NCI-H146 (cell line): ENCODE data around the gene APOC1.
"Not testable (repeated sequence)": the region's sequence is repeated elsewhere in the genome, so short reads cannot be mapped to it uniquely, and the experiment has no call there.

Source experiments
- DNase-seq: peaks from one replicate; lab custom pipeline; 2025; lab: John Stamatoyannopoulos, UW

APOC1 gene

DNA sequence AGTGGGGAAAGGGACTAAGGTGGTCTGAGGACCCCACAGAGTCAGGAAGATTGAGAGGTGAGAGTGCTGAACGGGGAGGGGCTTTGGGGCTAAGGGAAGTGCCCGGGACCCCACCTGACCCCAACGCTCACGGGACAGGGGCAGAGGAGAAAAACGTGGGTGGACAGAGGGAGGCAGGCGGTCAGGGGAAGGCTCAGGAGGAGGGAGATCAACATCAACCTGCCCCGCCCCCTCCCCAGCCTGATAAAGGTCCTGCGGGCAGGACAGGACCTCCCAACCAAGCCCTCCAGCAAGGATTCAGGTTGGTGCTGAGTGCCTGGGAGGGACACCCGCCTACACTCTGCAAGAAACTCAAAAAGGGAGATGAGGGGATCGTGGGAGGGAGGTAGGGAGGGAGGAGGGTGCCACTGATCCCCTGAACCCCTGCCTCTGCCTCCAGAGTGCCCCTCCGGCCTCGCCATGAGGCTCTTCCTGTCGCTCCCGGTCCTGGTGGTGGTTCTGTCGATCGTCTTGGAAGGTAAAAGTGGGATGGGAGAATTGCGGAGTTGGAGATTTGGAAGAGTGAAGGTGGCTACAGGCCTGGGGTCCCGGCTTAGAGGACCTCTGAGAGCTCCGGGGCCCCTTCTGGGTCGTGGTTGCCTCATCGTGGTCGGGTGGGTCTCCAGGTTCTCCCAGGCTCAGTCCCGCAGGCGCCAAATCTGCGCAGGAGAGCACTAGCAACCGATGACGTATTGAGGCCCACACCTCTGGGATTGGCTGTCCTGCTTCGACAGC, at the start of gene APOC1:
APOC1 (plus strand) TSS at position 176 of the 774 bp plus-strand sequence; CDS start at position 460, 284 bp downstream.
- DNase-seq: peak; percentile 88

DNA sequence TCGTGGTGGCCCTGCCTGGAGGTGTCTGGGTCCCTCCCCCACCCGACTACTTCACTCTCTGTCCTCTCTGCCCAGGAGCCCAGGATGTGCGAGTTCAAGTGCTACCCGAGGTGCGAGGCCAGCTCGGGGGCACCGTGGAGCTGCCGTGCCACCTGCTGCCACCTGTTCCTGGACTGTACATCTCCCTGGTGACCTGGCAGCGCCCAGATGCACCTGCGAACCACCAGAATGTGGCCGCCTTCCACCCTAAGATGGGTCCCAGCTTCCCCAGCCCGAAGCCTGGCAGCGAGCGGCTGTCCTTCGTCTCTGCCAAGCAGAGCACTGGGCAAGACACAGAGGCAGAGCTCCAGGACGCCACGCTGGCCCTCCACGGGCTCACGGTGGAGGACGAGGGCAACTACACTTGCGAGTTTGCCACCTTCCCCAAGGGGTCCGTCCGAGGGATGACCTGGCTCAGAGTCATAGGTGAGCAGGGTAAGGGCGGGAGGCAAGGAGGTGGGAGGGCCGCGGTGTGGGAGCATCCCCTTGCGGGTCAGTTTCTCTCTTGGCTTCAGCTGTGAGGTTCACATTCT, 49.1 kb upstream of the APOC1 start:
- no peak for DNase-seq

DNA sequence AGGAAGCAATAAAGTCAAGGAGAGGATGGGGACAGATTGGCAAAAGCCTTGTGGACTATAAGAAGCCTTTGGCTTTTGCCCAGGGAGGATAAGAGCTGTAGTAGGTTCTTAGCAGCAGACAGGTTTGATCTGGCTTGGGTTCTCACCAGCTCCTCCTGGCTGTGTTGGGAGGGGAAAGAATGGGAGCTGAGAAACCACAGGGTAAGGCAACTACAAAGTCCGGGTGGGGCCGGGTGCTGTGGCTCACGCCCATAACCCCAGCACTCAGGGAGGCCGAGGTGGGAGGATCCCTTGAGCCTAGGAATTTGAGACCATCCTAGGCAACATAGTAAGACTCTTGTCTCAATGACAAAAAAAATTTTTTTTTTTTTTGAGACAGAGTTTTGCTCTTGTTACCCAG, 47.7 kb upstream of the APOC1 start:
- no peak for DNase-seq

DNA sequence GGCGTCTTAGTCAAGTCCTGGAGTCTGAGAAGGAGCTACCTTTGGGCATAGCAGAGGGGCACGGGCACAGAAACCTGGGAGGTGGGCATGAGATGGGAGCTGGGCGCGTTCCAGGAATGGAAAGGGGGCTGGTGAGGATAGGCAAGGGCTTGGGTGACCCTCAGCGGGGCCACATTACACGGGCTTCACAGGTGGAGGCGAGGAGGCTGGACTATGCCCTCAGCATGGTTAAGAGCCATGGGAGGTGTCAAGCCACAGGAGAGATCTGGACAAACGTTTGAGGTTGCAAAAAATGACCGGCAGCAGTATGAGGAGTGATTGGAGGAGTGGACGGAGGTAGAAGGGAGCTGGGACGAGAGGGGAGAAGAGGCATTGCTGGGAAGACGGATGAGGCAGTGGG, 46.8 kb upstream of the APOC1 start:
- DNase-seq: no peak

DNA sequence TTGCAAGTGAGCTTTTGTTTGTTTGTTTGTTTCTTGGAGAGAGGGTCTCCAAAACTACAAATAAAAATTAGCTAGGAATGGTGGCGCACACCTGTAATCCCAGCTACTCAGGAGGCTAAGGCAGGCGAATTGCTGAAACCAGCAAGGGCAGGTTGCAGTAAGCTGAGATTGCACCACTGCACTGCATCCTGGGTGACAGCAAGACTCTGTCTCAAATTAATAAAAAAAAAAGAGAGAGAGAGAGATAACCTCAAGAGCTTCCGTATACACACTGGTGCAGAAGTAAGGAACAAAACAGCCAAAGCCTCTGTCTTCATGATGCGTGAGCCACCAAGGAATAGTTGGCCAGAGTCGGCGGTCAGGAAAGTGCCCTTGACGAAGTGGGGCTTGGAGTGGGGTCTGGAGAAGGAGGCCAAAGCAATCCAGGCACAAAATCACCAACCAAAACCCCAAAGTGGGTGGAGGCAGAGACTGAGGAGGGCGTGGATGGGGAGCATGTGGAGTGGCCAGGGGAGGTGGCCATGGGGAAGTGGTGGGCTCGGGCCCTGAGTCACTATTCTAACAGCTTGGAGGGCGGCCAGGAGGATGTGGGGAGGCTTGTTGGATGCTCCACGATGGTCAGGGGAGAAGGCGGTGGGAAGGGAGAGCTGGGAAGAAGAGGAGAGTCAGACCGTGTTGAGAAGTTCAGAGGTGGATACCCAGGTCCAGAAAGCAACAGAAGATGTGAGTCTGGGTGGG, 44.5 kb upstream of the APOC1 start:
- DNase-seq: no peak

DNA sequence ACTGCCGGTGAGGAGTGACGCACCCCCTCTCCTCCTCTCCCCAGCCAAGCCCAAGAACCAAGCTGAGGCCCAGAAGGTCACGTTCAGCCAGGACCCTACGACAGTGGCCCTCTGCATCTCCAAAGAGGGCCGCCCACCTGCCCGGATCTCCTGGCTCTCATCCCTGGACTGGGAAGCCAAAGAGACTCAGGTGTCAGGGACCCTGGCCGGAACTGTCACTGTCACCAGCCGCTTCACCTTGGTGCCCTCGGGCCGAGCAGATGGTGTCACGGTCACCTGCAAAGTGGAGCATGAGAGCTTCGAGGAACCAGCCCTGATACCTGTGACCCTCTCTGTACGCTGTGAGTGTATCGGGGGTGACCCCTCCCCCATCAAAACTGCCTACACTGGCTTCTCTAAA, 42.6 kb upstream of the APOC1 start:
- no peak for DNase-seq

DNA sequence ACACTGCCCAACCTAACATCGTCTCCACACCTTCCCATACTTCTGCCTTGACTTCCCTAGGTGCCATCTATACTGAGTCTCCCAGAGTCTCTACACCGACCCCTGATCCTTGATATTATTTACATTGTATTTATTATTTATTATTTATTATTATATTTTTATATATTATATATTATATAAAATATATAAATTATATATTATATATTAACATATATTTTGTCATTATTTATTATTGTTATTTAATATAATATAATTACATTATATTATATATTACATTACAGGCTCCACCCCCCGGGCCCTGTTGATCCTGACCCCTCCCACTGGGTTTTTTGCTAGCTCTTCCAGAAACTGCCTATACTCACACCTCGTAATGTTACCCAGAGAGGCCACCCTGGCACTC, 41.7 kb upstream of the APOC1 start:
- DNase-seq: no peak

DNA sequence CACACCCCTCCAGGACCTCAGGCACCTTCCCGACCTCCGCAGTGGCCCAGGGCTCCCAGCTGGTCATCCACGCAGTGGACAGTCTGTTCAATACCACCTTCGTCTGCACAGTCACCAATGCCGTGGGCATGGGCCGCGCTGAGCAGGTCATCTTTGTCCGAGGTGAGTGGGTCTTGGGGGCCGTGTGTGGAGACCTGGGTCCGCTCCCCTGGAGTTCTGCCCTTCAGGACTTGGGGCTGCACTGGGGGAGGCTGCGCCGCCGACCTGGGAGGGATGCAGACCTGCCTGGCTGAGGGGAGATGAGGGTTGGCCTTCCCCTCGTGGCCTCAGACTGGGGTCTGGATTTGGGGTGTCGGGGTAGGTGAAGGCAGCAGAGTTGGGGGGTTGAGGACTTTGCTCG, 40.1 kb upstream of the APOC1 start:
- DNase-seq: no peak

DNA sequence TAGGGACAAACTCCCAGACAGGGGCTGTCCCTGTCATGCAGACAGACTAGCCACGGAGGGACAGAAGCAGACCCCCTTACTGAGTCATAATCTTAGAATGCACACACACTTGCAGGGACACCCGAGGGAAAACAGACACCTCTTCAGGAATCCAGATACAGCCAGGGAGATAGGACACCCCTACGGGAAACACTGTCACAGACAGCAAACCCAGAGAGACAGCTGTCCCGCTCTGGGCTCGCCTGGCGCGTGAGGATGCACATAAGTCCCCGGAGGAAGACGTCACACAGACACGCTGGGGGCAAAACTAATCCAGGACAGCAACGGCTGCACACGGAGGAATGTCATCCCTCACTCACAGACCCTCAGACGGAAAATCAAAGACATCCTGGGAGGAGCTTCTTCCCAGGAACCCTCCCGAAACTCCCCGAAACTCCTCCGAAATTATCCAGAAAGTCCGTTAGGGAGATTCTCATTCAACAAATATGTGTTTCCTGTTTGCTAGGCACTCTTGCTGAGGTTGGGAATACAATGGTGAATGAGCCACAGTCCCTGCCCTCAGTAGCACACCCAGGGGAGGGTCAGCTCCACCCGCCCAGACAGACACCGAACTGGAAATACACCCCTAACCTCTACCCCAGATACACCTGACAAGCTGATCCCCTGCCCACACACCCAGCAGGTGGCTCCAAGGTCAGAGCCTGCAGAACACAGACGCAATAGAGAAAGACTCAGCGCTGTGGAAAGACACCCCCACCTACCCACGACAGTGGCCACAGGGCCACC, 38.5 kb upstream of the APOC1 start:
- no peak for DNase-seq

DNA sequence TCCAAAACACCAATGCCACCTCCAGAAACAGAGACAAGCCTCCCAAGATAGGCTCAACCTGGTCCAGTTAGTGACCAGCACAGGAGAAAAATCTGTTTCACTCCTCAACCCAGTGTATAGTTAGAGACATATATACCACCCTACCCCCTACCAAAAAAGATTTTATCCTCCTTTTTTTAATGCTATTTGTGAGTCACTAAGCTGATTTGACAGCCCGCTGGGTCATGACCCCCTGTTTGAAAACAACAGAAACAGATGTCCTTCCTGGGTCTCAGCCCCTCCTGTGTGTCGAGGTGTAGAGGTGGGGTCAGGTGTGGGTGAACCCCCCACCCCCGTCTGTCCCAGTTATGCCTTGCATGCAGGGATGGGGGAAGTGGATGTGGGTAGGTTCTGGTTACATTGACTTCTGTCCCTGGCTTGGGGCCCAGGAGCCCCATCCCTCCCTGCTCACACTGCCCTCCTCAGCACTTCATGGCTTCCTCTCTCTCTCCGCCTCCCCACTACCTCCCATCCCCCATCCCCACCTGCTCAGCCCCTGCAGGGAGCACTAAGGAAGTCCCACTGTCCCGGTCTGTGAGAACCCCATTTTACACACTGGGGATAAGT, 37.4 kb upstream of the APOC1 start:
- no peak for DNase-seq

DNA sequence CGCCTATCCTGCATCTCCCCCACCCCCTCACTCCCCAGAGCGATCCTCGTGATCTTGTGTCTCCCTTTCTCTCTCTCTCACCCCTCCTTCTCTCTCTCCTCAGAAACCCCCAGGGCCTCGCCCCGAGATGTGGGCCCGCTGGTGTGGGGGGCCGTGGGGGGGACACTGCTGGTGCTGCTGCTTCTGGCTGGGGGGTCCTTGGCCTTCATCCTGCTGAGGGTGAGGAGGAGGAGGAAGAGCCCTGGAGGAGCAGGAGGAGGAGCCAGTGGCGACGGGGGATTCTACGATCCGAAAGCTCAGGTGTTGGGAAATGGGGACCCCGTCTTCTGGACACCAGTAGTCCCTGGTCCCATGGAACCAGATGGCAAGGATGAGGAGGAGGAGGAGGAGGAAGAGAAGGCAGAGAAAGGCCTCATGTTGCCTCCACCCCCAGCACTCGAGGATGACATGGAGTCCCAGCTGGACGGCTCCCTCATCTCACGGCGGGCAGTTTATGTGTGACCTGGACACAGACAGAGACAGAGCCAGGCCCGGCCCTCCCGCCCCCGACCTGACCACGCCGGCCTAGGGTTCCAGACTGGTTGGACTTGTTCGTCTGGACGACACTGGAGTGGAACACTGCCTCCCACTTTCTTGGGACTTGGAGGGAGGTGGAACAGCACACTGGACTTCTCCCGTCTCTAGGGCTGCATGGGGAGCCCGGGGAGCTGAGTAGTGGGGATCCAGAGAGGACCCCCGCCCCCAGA, 36.1 kb upstream of the APOC1 start:
- DNase-seq: no peak

DNA sequence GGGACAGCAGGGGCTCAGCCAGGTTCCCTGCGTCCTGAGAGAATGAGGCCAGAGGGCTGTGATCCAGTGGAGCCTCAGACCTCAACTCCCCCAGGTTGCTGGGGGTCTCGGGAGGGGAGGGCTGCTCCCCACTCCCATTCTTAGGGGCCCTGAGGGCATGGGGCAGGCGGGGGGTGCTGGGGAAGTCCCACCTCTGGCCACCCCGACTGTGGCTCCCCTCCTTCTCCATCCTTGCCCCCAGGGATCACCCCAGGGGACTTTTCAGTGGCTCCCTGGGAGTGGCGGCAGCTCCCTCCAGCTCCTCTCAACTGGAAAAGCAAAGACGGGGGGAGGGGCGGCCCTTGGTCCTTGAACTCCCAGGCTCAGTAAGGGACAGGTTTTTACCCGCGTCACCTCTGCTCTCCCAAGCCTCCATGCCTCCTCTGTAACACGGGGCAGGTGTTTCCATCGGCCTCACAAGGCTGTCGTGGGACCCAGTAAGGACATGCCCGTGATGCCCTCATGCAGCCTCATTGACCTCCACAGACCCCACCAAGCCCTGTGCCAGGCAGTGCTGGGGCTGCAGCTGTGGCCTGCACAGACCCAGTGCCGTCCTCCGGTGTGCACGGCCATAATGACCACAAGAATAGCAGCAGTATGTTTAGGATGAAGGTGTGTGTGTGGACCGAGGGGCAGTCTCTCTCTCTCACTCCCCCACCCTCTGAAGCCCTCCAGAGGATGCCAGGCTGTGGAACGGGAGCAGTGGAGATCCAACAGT, 34.9 kb upstream of the APOC1 start:
- no peak for DNase-seq

DNA sequence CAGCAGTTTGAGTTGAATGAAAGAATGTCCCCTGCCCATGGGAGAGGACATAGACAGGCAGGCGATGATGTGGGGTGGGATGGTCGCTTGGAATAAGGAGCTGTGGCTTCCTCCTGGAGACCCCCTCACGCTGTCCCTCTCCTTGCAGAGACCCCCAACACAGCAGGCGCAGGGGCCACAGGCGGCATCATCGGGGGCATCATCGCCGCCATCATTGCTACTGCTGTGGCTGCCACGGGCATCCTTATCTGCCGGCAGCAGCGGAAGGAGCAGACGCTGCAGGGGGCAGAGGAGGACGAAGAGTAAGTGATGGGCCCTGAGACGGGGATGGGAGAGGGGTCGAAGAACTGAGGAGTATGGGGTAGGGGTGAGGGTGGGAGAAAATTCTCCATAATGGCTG, 32.3 kb upstream of the APOC1 start:
- no peak for DNase-seq

DNA sequence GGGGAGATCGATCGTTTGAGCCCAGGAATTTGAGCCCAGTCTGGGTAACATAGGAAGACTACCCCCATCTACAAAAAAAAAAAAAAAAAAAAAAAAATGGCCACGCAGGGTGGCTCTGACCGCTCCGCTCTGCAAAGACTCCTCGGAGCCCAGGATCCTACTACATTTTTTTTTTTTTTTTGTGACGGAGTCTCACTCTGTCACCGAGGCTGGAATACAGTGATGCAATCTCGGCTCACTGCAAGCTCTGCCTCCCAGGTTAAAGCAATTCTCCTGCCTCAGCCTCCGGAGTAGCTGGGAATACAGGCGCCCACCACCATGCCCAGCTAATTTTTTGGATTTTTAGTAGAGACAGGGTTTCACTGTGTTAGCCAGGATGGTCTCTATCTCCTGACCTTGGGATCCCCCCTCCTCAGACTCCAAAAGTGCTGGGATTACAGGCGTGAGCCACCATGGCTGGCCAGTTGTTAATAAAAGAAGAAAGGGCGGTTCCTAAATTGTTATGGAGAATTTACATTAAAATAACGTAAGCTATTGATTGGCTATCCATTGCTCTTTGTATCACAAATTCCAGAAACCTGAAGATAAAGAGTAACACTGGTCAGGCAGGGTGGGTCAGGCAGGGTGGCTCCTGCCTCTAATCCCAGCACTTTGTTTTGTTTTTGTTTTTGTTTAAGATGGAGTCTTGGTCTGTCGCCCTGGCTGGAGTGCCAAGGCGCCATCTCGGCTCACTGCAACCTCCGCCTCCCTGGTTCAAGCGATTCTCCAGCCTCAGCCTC, 31.6 kb upstream of the APOC1 start:
- DNase-seq: not testable (repeated sequence)

DNA sequence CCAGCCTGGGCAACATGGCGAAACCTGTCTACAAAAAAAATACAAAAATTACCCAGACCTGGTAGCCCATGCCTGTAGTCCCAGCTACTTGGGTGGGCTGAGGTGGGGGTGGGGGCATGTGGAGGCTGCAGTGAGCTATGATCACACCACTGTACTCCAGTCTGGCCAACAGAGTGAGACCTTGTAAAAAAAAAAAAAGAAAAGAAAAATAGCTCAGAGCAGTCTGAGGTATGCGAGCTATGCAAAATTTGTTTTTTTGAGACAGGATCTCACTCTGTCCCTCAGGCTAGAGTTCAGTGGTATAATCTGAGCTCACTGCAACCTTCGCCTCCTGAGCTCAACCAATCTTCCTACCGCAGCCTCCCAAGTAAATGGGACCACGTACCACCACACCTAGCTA, 30.5 kb upstream of the APOC1 start:
- no peak for DNase-seq

DNA sequence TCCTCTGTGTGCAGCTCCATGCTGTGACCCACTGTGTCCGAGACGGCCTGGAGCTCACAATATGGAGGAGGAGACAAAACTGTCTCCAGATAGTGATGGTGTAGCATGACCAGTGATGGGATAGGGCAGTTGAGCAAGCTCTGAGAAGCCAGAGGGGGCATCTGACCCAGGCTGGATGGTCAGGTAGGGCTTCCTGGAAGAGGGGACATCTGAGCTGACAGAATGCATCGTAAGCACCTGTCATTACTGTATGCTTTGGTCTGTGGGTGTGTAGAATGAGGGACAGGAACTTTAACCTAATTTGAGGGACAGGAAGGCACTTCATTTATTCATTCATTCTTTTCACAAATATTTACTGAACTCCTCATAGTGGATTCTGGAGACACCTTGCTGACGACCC, 29.8 kb upstream of the APOC1 start:
- DNase-seq: no peak

DNA sequence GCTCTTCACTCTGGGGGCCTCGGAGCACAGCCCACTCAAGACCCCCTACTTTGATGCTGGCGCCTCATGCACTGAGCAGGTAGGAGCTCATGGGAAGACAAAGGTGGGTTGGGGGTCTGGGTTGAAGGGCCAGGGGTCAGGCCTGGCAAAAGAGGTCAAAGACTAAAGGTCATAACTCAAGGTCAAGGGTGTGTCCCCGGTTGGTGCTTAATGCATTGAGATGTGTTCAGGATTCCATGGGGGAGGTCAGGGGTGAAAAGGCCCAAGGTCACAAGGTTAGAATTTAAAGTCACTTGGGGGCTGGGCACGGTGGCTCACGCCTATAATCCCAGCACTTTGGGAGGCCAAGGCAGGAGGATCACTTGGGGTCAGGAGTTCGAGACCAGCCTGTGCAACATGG, 28.3 kb upstream of the APOC1 start:
- DNase-seq: no peak

DNA sequence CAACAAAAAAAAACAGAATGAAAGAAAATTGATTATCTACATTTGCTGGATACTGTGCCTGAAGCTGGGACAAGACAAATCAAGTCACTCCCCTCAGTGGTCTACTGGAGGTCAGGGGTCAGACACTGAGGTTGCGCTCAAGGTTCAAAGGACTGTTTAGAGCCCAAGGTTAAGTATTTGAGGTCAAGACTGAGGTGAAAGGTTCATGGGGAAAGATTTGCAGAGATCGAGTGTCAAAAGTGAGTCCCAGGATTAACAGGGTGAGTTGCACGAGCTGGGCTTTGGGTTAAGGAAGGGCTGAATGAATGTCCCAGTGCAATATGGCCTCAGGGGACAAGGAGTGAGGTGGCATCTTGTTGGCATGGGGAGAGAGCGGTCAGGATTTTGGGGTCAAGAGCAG, 26.8 kb upstream of the APOC1 start:
- DNase-seq: no peak

DNA sequence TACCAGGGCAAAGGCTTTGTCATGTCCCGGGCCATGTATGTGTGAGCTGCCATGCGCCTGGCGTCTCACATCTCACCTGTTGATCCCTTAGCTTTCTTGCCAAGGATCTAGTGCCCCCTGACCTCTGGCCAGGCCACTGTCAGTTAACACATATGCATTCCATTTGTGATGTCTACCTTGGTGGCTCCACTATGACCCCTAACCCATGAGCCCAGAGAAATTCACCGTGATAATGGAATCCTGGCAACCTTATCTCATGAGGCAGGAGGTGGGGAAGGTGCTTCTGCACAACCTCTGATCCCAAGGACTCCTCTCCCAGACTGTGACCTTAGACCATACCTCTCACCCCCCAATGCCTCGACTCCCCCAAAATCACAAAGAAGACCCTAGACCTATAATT, 26.1 kb upstream of the APOC1 start:
- DNase-seq: not testable (repeated sequence)
